ENCODE data around the gene SPPL2C.

Gene SPPL2C

GRCh38 chr17:45886852-45887251 lies 42.2 kb downstream of the SPPL2C start:
- DNase-seq = no peak

- no peak for DNase-seq
Observed at GRCh38 chr17:45888392-45888791, 43.7 kb downstream of the SPPL2C start.

GRCh38 chr17:45889579-45889978 lies 44.9 kb downstream of the SPPL2C start:
- peak in 1 of 2 experiments; percentile 27 for DNase-seq

- no peak for DNase-seq
Observed at GRCh38 chr17:45893725-45894021, 49.0 kb downstream of the SPPL2C start.

- DNase-seq = peak; percentile 81 to 97
Observed at GRCh38 chr17:45894022-45894784, 49.5 kb downstream of the SPPL2C start, which contains the start of gene MAPT. Gene MAPT, plus strand, starts transcription at chr17:45894554. Its CDS starts 67,784 bp downstream, at chr17:45962338.

GRCh38 chr17:45895304-45895968 lies 50.8 kb downstream of the SPPL2C start:
- DNase-seq = peak; percentile 25 to 86

GRCh38 chr17:45895969-45896785 lies 51.5 kb downstream of the SPPL2C start:
- peak; percentile 21 to 62 for DNase-seq
